Activated CD4-positive, alpha-beta T cell treated with anti-CD3 and anti-CD28 coated beads, Interleukin-2, amount 10 ng/mL, durations not matched to agents 7 days and 5 days (primary cell): Measurements from ENCODE around the gene GULP1. TPM values are rescaled to one million over a fixed set of nuclear protein-coding genes. Genes with fewer than 3 reads are reported as not detected.
"Not testable (repeated sequence)": the region's sequence is repeated elsewhere in the genome, so short reads cannot be mapped to it uniquely, and the experiment has no call there.

Experiments
- CTCF ChIA-PET: fragments of 350-600 bp; sonication (Branson Sonifier 250); formaldehyde crosslinking; loops from one replicate; lab custom pipeline; 2021; ENCODE audit warnings: antibody characterized with exemption; lab: Charles Lee
- POLR2A ChIA-PET: fragments of 350-600 bp; sonication (Branson Sonifier 250); formaldehyde crosslinking; loops from one replicate; lab custom pipeline; 2021; ENCODE audit warnings: antibody characterized with exemption; lab: Charles Lee
- DNase-seq: peaks from one replicate; pipeline ENCODE4 v3.0.0-alpha.2; 2020
- H3K27ac Mint-ChIP-seq: one replicate; pipeline ENCODE4 v1.8.0; 2021; ENCODE audit warnings: mild to moderate bottlenecking, moderate library complexity, mixed read lengths
- H3K27me3 Mint-ChIP-seq: one replicate; pipeline ENCODE4 v1.8.0; 2021; ENCODE audit warnings: mixed read lengths
- H3K36me3 Mint-ChIP-seq: one replicate; pipeline ENCODE4 v1.8.0; 2021; ENCODE audit warnings: low read depth, mixed read lengths
- H3K4me1 Mint-ChIP-seq: one replicate; pipeline ENCODE4 v1.8.0; 2021; ENCODE audit warnings: mixed read lengths
- H3K4me3 Mint-ChIP-seq: one replicate; pipeline ENCODE4 v1.8.0; 2021; ENCODE audit warnings: mild to moderate bottlenecking, moderate library complexity, mixed read lengths
- H3K9me3 Mint-ChIP-seq: one replicate; pipeline ENCODE4 v1.8.0; 2021; ENCODE audit warnings: mixed read lengths
- total RNA-seq, 2 experiments: library from RNA; stranded (reverse); gene quantifications; one replicate each; pipeline ENCODE4 v1.2.3, GENCODE V29; 2021

Gene GULP1
- total RNA-seq, 2 experiments from 2014 or later: not detected

- no peaks in the 10 kb centered on the region for H3K36me3 Mint-ChIP-seq
- no peak for DNase-seq
- H3K27me3 Mint-ChIP-seq: no peaks in the 10 kb centered on the region
- no peak overlapping the region for H3K27ac Mint-ChIP-seq
- ChIA-PET POLR2A (no interaction called here), CTCF (no interaction called here)
- no peaks in the 10 kb centered on the region for H3K9me3 Mint-ChIP-seq
- H3K4me3 Mint-ChIP-seq: no peak overlapping the region
- no peaks in the 10 kb centered on the region for H3K4me1 Mint-ChIP-seq
Measured at GRCh38 chr2:188277786-188278185, 13.9 kb upstream of the GULP1 start.

DNA sequence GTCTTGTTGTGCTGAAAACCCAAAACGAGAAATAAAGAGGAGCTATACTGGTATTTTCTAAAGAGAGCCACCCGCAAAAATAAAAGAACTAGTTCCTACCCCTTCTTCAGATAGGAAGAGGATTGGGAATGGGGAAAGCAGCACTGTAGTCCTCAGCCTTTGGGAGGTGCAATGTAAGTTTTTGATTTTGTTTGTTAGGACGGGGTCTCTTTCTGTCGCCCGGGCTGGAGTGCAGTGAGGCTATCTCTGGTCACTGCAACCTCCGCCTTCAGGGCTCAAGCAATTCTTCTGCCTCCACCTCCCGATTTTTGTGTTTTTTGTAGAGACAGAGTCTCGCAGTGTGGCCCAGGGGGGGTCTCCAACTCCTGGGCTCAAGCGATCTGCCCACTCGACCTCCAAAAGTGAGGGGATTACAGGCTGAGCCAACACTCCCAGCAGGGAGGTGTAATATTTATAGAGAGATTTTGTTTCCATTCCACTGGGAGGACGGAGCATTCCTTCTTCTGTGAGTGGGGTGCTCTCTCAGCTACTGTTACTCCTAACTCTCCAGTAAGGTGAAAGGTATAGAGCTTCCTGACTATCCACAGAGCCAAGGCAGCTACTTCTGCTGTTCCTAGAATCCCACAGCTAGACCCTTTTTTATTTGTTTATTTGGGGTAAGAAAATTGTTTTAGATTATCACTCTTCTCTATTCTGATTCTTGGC is 13.1 kb upstream of the GULP1 start:
- no peak overlapping the region for H3K4me3 Mint-ChIP-seq
- H3K36me3 Mint-ChIP-seq: no peaks in the 10 kb centered on the region
- no peaks in the 10 kb centered on the region for H3K27me3 Mint-ChIP-seq
- POLR2A ChIA-PET: no interaction called here
- H3K27ac Mint-ChIP-seq: no peak overlapping the region
- no peak for DNase-seq
- no peaks in the 10 kb centered on the region for H3K9me3 Mint-ChIP-seq
- CTCF ChIA-PET: no interaction called here
- H3K4me1 Mint-ChIP-seq: no peaks in the 10 kb centered on the region

GRCh38 chr2:188279093-188279445 is 12.6 kb upstream of the GULP1 start:
- Mint-ChIP-seq H3K27ac (no peak overlapping the region), H3K4me3 (no peak overlapping the region), H3K27me3 (no peaks in the 10 kb centered on the region), H3K9me3 (no peaks in the 10 kb centered on the region), H3K4me1 (no peaks in the 10 kb centered on the region), H3K36me3 (no peaks in the 10 kb centered on the region)
- ChIA-PET CTCF (no interaction called here), POLR2A (no interaction called here)
- no peak for DNase-seq

DNA sequence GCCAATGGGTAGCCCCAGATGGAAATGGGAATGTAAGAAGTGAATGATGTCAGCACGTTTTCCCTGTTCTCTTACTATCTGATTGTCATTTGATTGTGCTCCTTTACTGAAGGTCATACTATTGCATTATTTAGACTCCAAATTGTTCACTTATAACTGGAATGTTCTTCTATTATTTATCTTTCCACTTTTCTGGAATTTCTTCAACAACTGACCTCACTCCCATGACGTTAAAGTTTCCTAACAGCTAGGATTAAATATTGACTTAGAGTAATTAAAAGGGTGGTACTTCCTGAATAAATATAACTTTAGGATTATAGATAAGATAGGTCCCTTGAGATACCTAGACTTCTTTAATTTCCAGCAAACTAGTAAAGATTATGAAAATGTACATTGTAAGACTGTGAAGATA is 10.9 kb upstream of the GULP1 start:
- Mint-ChIP-seq H3K27ac (no peak overlapping the region), H3K4me1 (no peaks in the 10 kb centered on the region), H3K27me3 (no peaks in the 10 kb centered on the region), H3K36me3 (no peaks in the 10 kb centered on the region), H3K9me3 (no peaks in the 10 kb centered on the region), H3K4me3 (no peak overlapping the region)
- POLR2A ChIA-PET: no interaction called here
- CTCF ChIA-PET: no interaction called here
- DNase-seq: no peak

GRCh38 chr2:188282907-188283306 is 8.8 kb upstream of the GULP1 start:
- Mint-ChIP-seq H3K4me1 (no peaks in the 10 kb centered on the region), H3K4me3 (no peak overlapping the region), H3K27ac (no peak overlapping the region), H3K27me3 (no peaks in the 10 kb centered on the region), H3K36me3 (no peaks in the 10 kb centered on the region), H3K9me3 (no peaks in the 10 kb centered on the region)
- POLR2A ChIA-PET: no interaction called here
- CTCF ChIA-PET: no interaction called here
- DNase-seq: no peak

DNA sequence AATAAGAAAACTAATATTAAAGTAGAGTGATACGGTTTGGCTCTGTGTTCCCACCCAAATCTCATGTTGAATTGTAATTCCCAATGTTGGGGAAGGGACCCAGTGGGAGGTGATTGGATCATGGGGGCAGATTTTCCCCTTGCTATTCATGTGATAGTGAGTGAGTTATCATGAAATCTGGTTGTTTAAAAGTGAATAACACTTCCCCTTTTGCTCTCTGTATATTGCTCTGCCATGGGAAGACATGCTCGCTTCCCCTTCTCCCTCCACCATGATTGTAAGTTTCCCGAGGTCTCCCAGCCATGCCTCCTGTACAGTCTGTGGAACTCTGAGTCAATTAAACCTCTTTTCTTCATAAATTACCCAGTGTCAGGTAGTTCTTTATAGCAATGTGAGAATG is 7.4 kb upstream of the GULP1 start:
- CTCF ChIA-PET, H3K4me3 Mint-ChIP-seq, H3K4me1 Mint-ChIP-seq, H3K9me3 Mint-ChIP-seq, H3K36me3 Mint-ChIP-seq, DNase-seq, H3K27me3 Mint-ChIP-seq, POLR2A ChIA-PET, H3K27ac Mint-ChIP-seq: not testable (repeated sequence)

DNA sequence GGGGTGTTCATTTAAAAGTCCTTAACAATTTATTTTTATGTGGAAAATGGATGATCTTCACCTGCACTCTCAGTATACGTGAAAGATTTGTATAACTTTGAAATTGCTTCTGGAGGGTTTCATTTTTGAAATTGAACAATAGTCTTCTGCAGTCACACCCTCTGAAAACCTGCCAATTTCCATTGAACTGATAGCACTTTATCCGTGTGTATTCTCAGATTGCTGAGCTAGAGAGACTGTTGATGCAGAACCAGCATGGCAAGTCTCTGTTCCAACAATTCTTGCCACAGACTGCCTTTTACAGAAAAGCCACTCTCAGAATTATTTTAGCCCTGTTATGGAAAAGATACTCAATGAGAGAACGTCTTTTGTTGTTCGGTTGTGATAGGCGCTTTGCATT is 6.6 kb upstream of the GULP1 start:
- POLR2A ChIA-PET: no interaction called here
- CTCF ChIA-PET: no interaction called here
- no peak for DNase-seq
- Mint-ChIP-seq H3K27me3 (no peaks in the 10 kb centered on the region), H3K36me3 (no peaks in the 10 kb centered on the region), H3K4me1 (no peaks in the 10 kb centered on the region), H3K4me3 (no peak overlapping the region), H3K9me3 (no peaks in the 10 kb centered on the region), H3K27ac (no peak overlapping the region)

DNA sequence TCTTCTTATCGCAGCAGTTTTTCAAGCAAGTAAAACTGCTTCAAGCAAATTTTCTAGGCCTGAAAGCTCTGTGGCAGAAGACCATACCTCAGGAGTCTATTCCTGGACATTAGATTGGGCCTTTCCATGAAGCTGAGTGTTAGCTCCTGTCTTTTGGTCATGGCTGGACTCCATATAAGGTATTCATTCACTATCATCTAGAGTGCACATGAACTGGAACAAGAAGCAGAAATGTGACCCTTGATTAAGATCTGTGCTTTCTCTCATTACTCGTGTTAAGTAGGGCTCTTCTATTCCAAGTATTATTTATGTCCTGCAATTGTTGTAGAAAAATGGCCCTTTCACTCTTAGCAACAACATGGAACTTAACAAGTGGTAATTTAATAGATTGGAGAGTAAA is 5.9 kb upstream of the GULP1 start:
- H3K4me1 Mint-ChIP-seq: no peaks in the 10 kb centered on the region
- no peaks in the 10 kb centered on the region for H3K9me3 Mint-ChIP-seq
- ChIA-PET POLR2A (no interaction called here), CTCF (no interaction called here)
- no peaks in the 10 kb centered on the region for H3K36me3 Mint-ChIP-seq
- H3K27ac Mint-ChIP-seq: no peak overlapping the region
- DNase-seq: no peak
- no peak overlapping the region for H3K4me3 Mint-ChIP-seq
- H3K27me3 Mint-ChIP-seq: peaks cover 5% of the 10 kb centered on the region

GRCh38 chr2:188291142-188291616 is 495 bp upstream of the GULP1 start:
- H3K27ac Mint-ChIP-seq: no peak overlapping the region
- DNase-seq: no peak
- H3K27me3 Mint-ChIP-seq: peaks cover 39% of the 10 kb centered on the region
- no peaks in the 10 kb centered on the region for H3K36me3 Mint-ChIP-seq
- ChIA-PET POLR2A (no interaction called here), CTCF (no interaction called here)
- H3K9me3 Mint-ChIP-seq: no peaks in the 10 kb centered on the region
- H3K4me3 Mint-ChIP-seq: peak overlapping the region; percentile 15
- peaks cover 12% of the 10 kb centered on the region for H3K4me1 Mint-ChIP-seq

GRCh38 chr2:188292348-188293239 is 920 bp downstream of the GULP1 start:
- no peak overlapping the region for H3K27ac Mint-ChIP-seq
- CTCF ChIA-PET: interaction anchor here (1.4 kb wide), 1 partner anchor 11 kb away, joined by 4 read pairs; no protein-coding TSS in a partner anchor

DNA sequence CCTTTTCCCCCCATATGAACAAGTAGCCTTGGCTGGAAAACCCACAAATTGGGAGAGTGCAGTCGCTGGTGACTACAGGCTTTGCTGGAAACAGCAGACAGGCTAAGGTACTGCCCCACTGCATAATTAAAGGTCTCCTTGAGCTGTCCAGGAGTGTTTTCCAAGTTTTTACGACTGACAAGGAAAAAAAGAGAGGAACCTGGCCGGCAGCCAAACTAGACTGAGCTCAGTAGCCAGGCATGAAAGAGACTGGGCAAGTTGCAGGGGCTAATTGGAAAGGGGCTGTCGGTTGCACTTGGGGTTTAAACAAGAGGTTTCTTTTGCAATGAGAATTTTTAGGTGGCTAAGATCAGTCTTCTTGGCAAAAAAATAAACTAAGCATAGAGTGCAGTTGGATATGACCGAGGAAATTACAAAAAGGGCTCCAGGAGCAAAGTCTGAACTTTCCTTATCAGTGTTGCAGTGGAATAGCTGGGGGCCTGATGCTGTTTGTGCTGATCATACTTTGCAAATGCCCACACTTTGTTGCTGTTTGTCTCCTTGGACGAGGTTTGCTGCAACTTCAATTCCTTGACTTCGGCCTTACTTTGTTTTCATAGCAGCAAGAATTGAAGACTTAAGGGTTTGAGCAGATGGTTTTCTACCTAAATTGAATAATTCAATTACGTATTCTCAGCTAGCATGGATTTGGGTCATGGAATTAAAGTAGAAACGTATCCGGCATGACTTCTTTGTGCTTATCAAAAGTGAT is 2.1 kb downstream of the GULP1 start:
- H3K4me3 Mint-ChIP-seq: no peak overlapping the region
- peaks cover 41% of the 10 kb centered on the region for H3K27me3 Mint-ChIP-seq
- peaks cover 12% of the 10 kb centered on the region for H3K4me1 Mint-ChIP-seq
- H3K9me3 Mint-ChIP-seq: no peaks in the 10 kb centered on the region
- POLR2A ChIA-PET: no interaction called here
- CTCF ChIA-PET: interaction anchor here (1.4 kb wide), 1 partner anchor 12 kb away, joined by 4 read pairs; no protein-coding TSS in a partner anchor
- no peak for DNase-seq
- no peaks in the 10 kb centered on the region for H3K36me3 Mint-ChIP-seq
- H3K27ac Mint-ChIP-seq: no peak overlapping the region

More at GRCh38 chr2:188292348-188293239, 920 bp downstream of the GULP1 start:
- Mint-ChIP-seq H3K4me3 (no peak overlapping the region), H3K36me3 (no peaks in the 10 kb centered on the region), H3K27me3 (peaks cover 41% of the 10 kb centered on the region), H3K9me3 (no peaks in the 10 kb centered on the region), H3K4me1 (peaks cover 12% of the 10 kb centered on the region)
- POLR2A ChIA-PET: interaction anchor here (0.6 kb wide), 2 partner anchors 46 to 59 kb away, joined by 3 read pairs; no protein-coding TSS in a partner anchor
- no peak for DNase-seq

DNA sequence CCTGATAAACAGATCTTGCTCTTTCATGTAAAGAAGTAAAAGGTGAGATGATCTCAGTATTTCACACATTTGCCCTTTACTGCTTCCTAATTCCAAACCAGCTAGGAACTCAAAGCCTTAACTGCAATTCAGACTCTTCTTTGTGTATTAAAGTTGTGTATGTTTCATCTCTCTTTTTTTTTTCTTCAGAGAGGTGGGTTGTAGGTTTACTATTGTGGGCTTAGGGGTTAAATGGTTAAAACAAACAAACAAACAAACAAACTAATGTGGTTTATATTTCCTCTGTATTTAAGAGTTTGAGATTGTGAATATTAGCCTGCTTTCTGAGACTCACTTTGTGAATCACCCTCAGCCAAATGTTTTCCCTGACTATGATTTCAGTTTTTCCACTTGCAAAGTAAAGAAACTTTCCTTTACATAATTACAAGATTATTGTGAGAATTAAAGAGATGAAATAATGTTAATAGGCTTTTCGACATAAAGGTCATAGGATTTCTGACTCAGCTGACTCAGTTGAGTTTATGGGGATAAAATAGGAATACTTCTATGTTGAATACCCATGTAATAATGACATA is 2.8 kb downstream of the GULP1 start:
- Mint-ChIP-seq H3K27me3 (peaks cover 41% of the 10 kb centered on the region), H3K4me3 (no peak overlapping the region), H3K36me3 (no peaks in the 10 kb centered on the region), H3K9me3 (no peaks in the 10 kb centered on the region), H3K4me1 (peaks cover 12% of the 10 kb centered on the region), H3K27ac (no peak overlapping the region)
- ChIA-PET CTCF (no interaction called here), POLR2A (no interaction called here)
- no peak for DNase-seq
